Measurements from ENCODE around the gene FDX2.

DNA sequence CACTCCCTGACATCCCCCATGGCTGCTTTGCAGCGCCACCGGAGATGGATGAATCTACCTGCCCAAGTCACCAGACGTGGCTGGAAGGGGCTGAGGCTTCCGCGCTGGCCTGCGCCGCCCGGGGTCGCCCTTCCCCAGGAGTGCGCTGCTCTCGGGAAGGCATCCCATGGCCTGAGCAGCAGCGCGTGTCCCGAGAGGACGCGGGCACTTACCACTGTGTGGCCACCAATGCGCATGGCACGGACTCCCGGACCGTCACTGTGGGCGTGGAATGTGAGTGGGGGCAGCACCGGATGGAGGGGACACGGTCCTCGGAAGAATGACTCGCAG is 21.5 kb downstream of the FDX2 start:
- TF ChIP-seq, protein P1, sequence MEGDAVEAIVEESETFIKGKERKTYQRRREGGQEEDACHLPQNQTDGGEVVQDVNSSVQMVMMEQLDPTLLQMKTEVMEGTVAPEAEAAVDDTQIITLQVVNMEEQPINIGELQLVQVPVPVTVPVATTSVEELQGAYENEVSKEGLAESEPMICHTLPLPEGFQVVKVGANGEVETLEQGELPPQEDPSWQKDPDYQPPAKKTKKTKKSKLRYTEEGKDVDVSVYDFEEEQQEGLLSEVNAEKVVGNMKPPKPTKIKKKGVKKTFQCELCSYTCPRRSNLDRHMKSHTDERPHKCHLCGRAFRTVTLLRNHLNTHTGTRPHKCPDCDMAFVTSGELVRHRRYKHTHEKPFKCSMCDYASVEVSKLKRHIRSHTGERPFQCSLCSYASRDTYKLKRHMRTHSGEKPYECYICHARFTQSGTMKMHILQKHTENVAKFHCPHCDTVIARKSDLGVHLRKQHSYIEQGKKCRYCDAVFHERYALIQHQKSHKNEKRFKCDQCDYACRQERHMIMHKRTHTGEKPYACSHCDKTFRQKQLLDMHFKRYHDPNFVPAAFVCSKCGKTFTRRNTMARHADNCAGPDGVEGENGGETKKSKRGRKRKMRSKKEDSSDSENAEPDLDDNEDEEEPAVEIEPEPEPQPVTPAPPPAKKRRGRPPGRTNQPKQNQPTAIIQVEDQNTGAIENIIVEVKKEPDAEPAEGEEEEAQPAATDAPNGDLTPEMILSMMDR (IDR thresholded peaks at IDR 0.05), result no peak
- TF ChIP-seq POLR2AphosphoS5 (IDR thresholded peaks at IDR 0.05), result no peak
- TF ChIP-seq POLR2A (IDR thresholded peaks at IDR 0.05), result no peak
